AG04450 (cell line): Measurements from ENCODE around the gene OTUB2. TPM values are rescaled to one million over a fixed set of nuclear protein-coding genes. Genes with fewer than 3 reads are reported as not detected.

Experiments used
- CTCF ChIA-PET: fragments of 300-600, 350-600 bp; formaldehyde crosslinking; extraction: SDS; loops from one replicate; lab custom pipeline; 2022; ENCODE audit warnings: antibody characterized with exemption, inconsistent platforms; lab: Charles Lee
- POLR2A ChIA-PET: fragments of 350-600 bp; formaldehyde crosslinking; extraction: SDS; loops from one replicate; lab custom pipeline; 2021; ENCODE audit warnings: antibody characterized with exemption, inconsistent platforms; lab: Yijun Ruan, JAX
- DNase-seq: peaks from one replicate; pipeline ENCODE4 v3.0.0-alpha.2; 2011; ENCODE audit warnings: low read depth, low spot score
- H3K27ac ChIP-seq: one replicate; pipeline ENCODE4 v1.5.1; 2012; ENCODE audit warnings: low read depth, low read length, control low read depth
- H3K27me3 ChIP-seq: one replicate; pipeline ENCODE4 v1.6.0; 2012; ENCODE audit warnings: low read length; ENCODE audit not compliant: control insufficient read depth, insufficient read depth
- H3K4me3 ChIP-seq: 2 replicates; pipeline ENCODE4 v1.5.1; 2011; ENCODE audit warnings: mild to moderate bottlenecking, low read depth, low read length, control low read depth
- H3K9me3 ChIP-seq: 2 replicates; pipeline ENCODE4 v1.5.1; 2012; ENCODE audit warnings: low read length; ENCODE audit not compliant: control insufficient read depth, insufficient read depth
- polyA plus RNA-seq: library from polyadenylated mRNA; depleted of rRNA; stranded (reverse); fragments of >200 nt; gene quantifications from 2 replicates; pipeline ENCODE4 v1.2.3, GENCODE V29; 2011
- TF ChIP-seq, protein P1 (sequence below): IDR thresholded peaks from 2 replicates; pipeline ENCODE4 v1.5.1; 2011; ENCODE audit warnings: low read depth, low read length, control low read depth, inconsistent platforms

Gene OTUB2
- polyA plus RNA-seq, 1 experiment = 2.3 TPM

DNA sequence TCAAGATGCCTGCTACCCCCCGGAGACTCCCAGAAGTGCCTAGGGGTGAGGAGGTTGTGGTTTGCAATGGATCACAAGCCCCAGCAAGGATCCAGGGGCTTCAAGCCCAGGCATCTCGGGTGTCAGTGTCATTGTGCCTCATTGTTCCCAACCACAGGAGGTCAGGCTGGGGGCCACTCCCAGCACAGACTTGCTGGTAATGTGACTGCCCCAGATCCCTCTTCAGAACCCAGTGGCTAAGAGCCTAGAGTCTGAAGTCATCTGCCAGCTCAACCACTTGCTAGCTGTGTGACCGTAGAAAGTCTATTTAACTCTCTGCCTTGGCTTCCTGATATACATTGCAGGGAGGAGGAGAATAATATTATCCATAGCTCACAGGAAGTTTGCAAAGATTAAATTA lies 42.1 kb upstream of the OTUB2 start:
- TF ChIP-seq, protein P1, sequence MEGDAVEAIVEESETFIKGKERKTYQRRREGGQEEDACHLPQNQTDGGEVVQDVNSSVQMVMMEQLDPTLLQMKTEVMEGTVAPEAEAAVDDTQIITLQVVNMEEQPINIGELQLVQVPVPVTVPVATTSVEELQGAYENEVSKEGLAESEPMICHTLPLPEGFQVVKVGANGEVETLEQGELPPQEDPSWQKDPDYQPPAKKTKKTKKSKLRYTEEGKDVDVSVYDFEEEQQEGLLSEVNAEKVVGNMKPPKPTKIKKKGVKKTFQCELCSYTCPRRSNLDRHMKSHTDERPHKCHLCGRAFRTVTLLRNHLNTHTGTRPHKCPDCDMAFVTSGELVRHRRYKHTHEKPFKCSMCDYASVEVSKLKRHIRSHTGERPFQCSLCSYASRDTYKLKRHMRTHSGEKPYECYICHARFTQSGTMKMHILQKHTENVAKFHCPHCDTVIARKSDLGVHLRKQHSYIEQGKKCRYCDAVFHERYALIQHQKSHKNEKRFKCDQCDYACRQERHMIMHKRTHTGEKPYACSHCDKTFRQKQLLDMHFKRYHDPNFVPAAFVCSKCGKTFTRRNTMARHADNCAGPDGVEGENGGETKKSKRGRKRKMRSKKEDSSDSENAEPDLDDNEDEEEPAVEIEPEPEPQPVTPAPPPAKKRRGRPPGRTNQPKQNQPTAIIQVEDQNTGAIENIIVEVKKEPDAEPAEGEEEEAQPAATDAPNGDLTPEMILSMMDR = no peak
- no peak overlapping the region for H3K27ac ChIP-seq
- ChIA-PET POLR2A (interaction anchor here (2.5 kb wide), 1 partner anchor 19 kb away, joined by 10 read pairs; no protein-coding TSS in a partner anchor), CTCF (interaction anchor here (1.3 to 5.0 kb wide), 5 partner anchors 10 to 91 kb away, joined by 3 to 32 read pairs (median 14); no protein-coding TSS in a partner anchor)
- H3K9me3 ChIP-seq = no peaks in the 10 kb centered on the region; the same call in 1 of the 2 replicates
- no peaks in the 10 kb centered on the region for H3K27me3 ChIP-seq
- DNase-seq = peak; percentile 6
- no peak overlapping the region for H3K4me3 ChIP-seq

DNA sequence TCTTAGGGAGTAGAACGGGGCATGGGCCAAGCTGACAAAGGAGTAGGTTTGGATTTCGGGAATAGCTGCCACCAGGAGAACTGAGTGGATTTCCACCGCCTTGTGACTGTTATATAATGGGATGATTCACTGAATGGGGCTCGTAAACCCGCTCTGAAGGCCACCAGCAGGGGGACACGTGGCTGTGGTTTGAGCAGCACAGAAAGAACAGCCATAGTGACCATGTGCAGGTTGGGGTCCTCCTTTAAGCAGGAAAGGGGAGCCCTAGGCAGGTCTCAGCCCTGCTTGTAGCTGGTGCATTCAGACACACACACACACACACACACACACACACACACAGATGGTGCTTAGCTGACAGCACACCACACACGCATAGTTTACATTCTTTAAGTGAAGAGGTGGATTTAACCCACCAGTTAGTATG lies 41.1 kb upstream of the OTUB2 start:
- CTCF ChIA-PET = interaction anchor here (0.6 to 5.0 kb wide), 8 partner anchors 8 to 1442 kb away, joined by 3 to 32 read pairs (median 7); partner anchors contain the start of gene ASB2
- TF ChIP-seq, protein P1 = peak; percentile 47
- Histone ChIP-seq H3K9me3 (no peaks in the 10 kb centered on the region; the same call in 1 of the 2 replicates), H3K27me3 (no peaks in the 10 kb centered on the region), H3K27ac (peak overlapping the region; percentile 47), H3K4me3 (no peak overlapping the region)
- peak; percentile 85 for DNase-seq
- POLR2A ChIA-PET = interaction anchor here (1.2 to 2.5 kb wide), 2 partner anchors 9 to 20 kb away, joined by 4 to 10 read pairs; partner anchors contain the start of gene ASB2

DNA sequence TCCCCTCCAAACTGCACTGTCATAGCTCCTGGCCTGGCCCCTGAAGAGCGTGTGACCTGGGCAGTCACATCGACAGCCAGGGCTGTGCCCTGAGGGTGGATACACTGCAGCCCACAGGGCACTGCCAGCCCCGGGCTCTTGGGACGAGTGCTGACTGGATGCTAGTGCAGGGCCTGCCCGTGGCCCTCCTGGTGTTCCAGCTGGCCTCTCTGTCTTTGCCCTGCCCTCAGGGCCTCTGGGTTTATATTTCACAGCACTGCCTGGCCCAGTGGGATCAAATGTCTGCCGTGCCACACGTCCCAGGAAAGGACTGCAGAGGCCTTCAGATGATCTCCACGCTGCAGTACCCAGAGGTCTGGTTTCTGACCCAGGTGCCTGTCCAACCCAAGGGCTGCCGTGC lies 39.2 kb upstream of the OTUB2 start:
- ChIA-PET CTCF (interaction anchor here (4.0 to 4.2 kb wide), 2 partner anchors 13 to 47 kb away, joined by 20 to 32 read pairs; no protein-coding TSS in a partner anchor), POLR2A (no interaction called here)
- Histone ChIP-seq H3K4me3 (no peak overlapping the region), H3K9me3 (no peaks in the 10 kb centered on the region; the same call in 1 of the 2 replicates), H3K27ac (no peak overlapping the region), H3K27me3 (peaks cover under 1% of the 10 kb centered on the region)
- TF ChIP-seq, protein P1 = no peak
- no peak for DNase-seq

DNA sequence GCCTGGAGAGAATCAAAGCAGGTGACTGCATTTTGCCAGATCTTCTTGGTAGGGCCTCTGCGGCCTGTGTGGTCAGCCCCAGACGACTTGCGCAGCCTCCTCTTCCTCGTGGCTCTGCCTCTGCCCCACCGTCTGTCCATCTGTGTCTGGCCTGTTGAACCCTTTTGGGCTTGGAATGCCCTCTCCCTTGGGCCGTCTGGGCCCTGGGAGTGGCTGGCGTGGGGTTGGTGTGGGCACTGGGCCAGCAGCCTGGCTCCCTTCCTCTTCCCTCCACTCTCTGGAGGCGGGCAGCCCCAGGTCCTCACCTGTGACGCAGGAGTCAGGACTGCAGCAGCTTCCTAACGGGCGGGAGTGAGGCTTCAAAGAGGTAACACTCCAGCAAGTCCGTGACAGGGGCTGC lies 38.8 kb upstream of the OTUB2 start:
- H3K27ac ChIP-seq = no peak overlapping the region
- TF ChIP-seq, protein P1 = no peak
- no peak overlapping the region for H3K4me3 ChIP-seq
- CTCF ChIA-PET = interaction anchor here (4.2 kb wide), 1 partner anchor 47 kb away, joined by 32 read pairs; no protein-coding TSS in a partner anchor
- no peak for DNase-seq
- POLR2A ChIA-PET = no interaction called here
- peaks cover 3% of the 10 kb centered on the region for H3K27me3 ChIP-seq
- no peaks in the 10 kb centered on the region; the same call in 1 of the 2 replicates for H3K9me3 ChIP-seq

DNA sequence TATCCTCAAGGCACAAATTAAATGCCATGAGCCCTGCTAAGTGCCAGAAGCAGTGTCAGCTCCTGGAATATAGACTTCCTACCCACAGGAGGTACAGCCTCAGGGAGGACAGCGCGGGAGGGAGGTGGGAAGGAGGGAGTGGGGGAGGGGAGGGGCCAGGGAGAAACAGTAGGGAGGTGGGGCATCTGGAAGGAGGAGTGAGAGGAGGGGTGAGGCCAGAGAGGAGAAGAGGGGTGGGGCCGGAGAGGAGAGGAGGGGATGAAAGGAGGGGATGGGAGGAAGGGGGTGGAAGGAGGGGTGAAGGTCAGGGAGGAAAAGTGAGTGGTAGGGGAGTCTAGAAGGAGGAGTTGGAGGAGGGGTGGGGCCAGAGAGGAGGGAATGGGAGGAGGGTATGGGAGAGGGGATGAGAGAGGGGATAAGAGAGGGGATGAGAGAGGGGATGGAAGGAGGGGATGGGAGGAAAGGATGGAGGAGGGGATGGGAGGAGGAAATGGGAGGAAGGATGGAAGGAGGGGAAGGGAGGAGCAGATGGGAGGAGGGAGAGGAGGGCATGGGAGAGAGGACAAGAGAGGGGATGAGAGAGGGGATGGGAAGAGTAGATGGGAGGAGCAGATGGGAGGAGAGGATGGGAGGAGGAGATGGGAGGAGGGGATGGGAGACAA lies 38.2 kb upstream of the OTUB2 start:
- TF ChIP-seq, protein P1 = no peak
- ChIA-PET CTCF (no interaction called here), POLR2A (no interaction called here)
- Histone ChIP-seq H3K4me3 (no peak overlapping the region), H3K27me3 (peaks cover 3% of the 10 kb centered on the region), H3K27ac (no peak overlapping the region), H3K9me3 (no peaks in the 10 kb centered on the region; the same call in 1 of the 2 replicates)
- no peak for DNase-seq
